Mesangial cell (primary cell): ENCODE data around the gene TRPM1. TPM values are rescaled to one million over a fixed set of nuclear protein-coding genes. Genes with fewer than 3 reads are reported as not detected.

ENCODE experiments used
- total RNA-seq: library from RNA; depleted of rRNA; stranded (reverse); fragments of >200 nt; gene quantifications from 2 replicates; pipeline ENCODE4 v1.2.3, GENCODE V29; 2015

The TRPM1 gene
- not detected in 2 replicates for total RNA-seq

GRCh38 chr15:31101262-31102038 lies at the start of gene TRPM1:
Gene TRPM1 (minus strand): TSS chr15:31101725. CDS start chr15:31081355, 20,370 bp downstream.

GRCh38 chr15:30991255-30992235 lies 110.0 kb downstream of the TRPM1 start, which contains the start of gene MTMR10:
Gene MTMR10 (minus strand): TSS chr15:30991628. CDS start chr15:30991506, 122 bp downstream.

Other genes with a start within 250 kb of the TRPM1 start
- gene FAN1, start 197.8 kb downstream of the TRPM1 start, total RNA-seq = 6.0 and 11.2 TPM in 2 replicates
- gene MTMR10, start 110.1 kb downstream of the TRPM1 start, total RNA-seq = 9.8 and 23.5 TPM in 2 replicates
- gene KLF13, start 225.1 kb upstream of the TRPM1 start, total RNA-seq = 14.0 and 66.9 TPM in 2 replicates